CD4-positive, alpha-beta memory T cell (primary cell): Measurements from ENCODE around the gene RASGRF2. TPM values are rescaled to one million over a fixed set of nuclear protein-coding genes. Genes with fewer than 3 reads are reported as not detected.

Source experiments
- CTCF ChIA-PET: fragments of 350-600 bp; sonication (Branson Sonifier 250); formaldehyde crosslinking; loops from one replicate; lab custom pipeline; 2021; ENCODE audit warnings: inconsistent platforms; ENCODE audit not compliant: partially characterized antibody; lab: Charles Lee
- POLR2A ChIA-PET: fragments of 350-600 bp; sonication (Branson Sonifier 250); formaldehyde crosslinking; loops from one replicate; lab custom pipeline; 2021; ENCODE audit not compliant: partially characterized antibody; lab: Charles Lee
- DNase-seq, 5 donors: peaks; one replicate each; pipeline versions ENCODE4 v3.0.0 to v3.0.0-alpha.2; 2020 to 2022; ENCODE audit warnings: mixed read lengths in 1 of 5
- H3K27ac ChIP-seq: one replicate; pipeline ENCODE4 v1.7.0; 2013; ENCODE audit warnings: low read depth, low read length
- H3K27me3 ChIP-seq: 2 replicates; pipeline ENCODE4 v1.7.0; 2013; ENCODE audit warnings: mild to moderate bottlenecking, low read length, moderate library complexity; ENCODE audit not compliant: insufficient read depth
- H3K36me3 ChIP-seq: 2 replicates; pipeline ENCODE4 v1.7.0; 2013; ENCODE audit warnings: mild to moderate bottlenecking, low read length, moderate library complexity; ENCODE audit not compliant: insufficient read depth
- H3K4me1 ChIP-seq: 2 replicates; pipeline ENCODE4 v1.7.0; 2013; ENCODE audit warnings: mild to moderate bottlenecking, low read length, moderate library complexity; ENCODE audit not compliant: insufficient read depth
- H3K4me3 ChIP-seq, 2 donors: one replicate each; pipeline ENCODE4 v1.7.0; 2013; ENCODE audit warnings: low read length in 2 of 2, mild to moderate bottlenecking in 1 of 2
- H3K9me3 ChIP-seq, 2 donors: one replicate each; pipeline ENCODE4 v1.7.0; 2013; ENCODE audit warnings: low read length in 2 of 2, control low read depth in 1 of 2; ENCODE audit not compliant: control insufficient read depth in 1 of 2
- H3K27ac Mint-ChIP-seq, 7 donors: one replicate each; pipeline ENCODE4 v1.8.0; 2020 to 2021; ENCODE audit warnings: mixed read lengths in 7 of 7, mild to moderate bottlenecking in 6 of 7, inconsistent platforms in 3 of 7, moderate library complexity in 3 of 7
- H3K27me3 Mint-ChIP-seq, 2 donors: one replicate each; pipeline ENCODE4 v1.8.0; 2020 to 2021; ENCODE audit warnings: mixed read lengths in 2 of 2
- H3K36me3 Mint-ChIP-seq, 2 donors: one replicate each; pipeline ENCODE4 v1.8.0; 2020 to 2021; ENCODE audit warnings: mixed read lengths in 2 of 2, inconsistent platforms in 1 of 2, mild to moderate bottlenecking in 1 of 2
- H3K4me1 Mint-ChIP-seq, 4 donors: one replicate each; pipeline ENCODE4 v1.8.0; 2020 to 2021; ENCODE audit warnings: mixed read lengths in 4 of 4, mild to moderate bottlenecking in 1 of 4
- H3K4me3 Mint-ChIP-seq, 8 donors: one replicate each; pipeline ENCODE4 v1.8.0; 2020 to 2021; ENCODE audit warnings: mixed read lengths in 8 of 8, mild to moderate bottlenecking in 7 of 8, moderate library complexity in 6 of 8, inconsistent platforms in 3 of 8
- H3K9me3 Mint-ChIP-seq, 8 donors: one replicate each; pipeline ENCODE4 v1.8.0; 2020 to 2021; ENCODE audit warnings: mixed read lengths in 8 of 8, mild to moderate bottlenecking in 5 of 8, inconsistent platforms in 3 of 8, moderate library complexity in 1 of 8
- intact Hi-C: fragments of 100-400 bp; cut with micrococcal nuclease; formaldehyde crosslinking; loops from one replicate; pipeline ENCODE4 v1.15.1; 2023
- polyA plus RNA-seq, 2 donors: library from polyadenylated mRNA; unstranded; fragments of 300-500 nt; fragmentation: Illumina TruSeq; gene quantifications; one replicate each; pipeline ENCODE4 v1.2.3, GENCODE V29; 2021
- total RNA-seq, 2 experiments: library from RNA; stranded (reverse); gene quantifications; one replicate each; pipeline ENCODE4 v1.2.3, GENCODE V29; 2021

The RASGRF2 gene
- total and polyA plus RNA-seq, 4 experiments from 2014 or later: 10.0 to 39.3 (median 25.3) TPM

GRCh38 chr5:81134066-81134465 lies 173.9 kb downstream of the RASGRF2 start:
- Mint-ChIP-seq H3K4me3 (no peak overlapping the region), H3K27me3 (no peaks in the 10 kb centered on the region), H3K27ac (peak overlapping the region in 2 of 7 donors; percentile 20 to 75), H3K9me3 (peaks cover 0 to 2% (median 0%) of the 10 kb centered on the region in 8 donors), H3K36me3 (peaks cover 77 to 80% of the 10 kb centered on the region in 2 donors), H3K4me1 (peaks cover 0 to 6% (median 4%) of the 10 kb centered on the region in 4 donors)
- no peak overlapping the region for H3K27ac ChIP-seq
- CTCF ChIA-PET: no interaction called here
- DNase-seq: no peak
- H3K4me3 ChIP-seq: no peak overlapping the region
- H3K27me3 ChIP-seq: no peaks in the 10 kb centered on the region
- no peaks in the 10 kb centered on the region for H3K9me3 ChIP-seq
- intact Hi-C loops: no loop called here
- POLR2A ChIA-PET: no interaction called here
- H3K36me3 ChIP-seq: no peaks in the 10 kb centered on the region
- no peaks in the 10 kb centered on the region for H3K4me1 ChIP-seq

GRCh38 chr5:81134566-81134965 lies 174.4 kb downstream of the RASGRF2 start:
- POLR2A ChIA-PET: no interaction called here
- CTCF ChIA-PET: no interaction called here
- Histone ChIP-seq H3K4me1 (no peaks in the 10 kb centered on the region), H3K4me3 (no peak overlapping the region), H3K27ac (no peak overlapping the region), H3K9me3 (no peaks in the 10 kb centered on the region), H3K27me3 (no peaks in the 10 kb centered on the region), H3K36me3 (no peaks in the 10 kb centered on the region)
- Mint-ChIP-seq H3K27me3 (no peaks in the 10 kb centered on the region), H3K27ac (no peak overlapping the region), H3K4me3 (no peak overlapping the region), H3K9me3 (peaks cover 0 to 2% (median 0%) of the 10 kb centered on the region in 8 donors), H3K4me1 (peaks cover 0 to 6% (median 4%) of the 10 kb centered on the region in 4 donors), H3K36me3 (peaks cover 77 to 83% of the 10 kb centered on the region in 2 donors)
- intact Hi-C loops: no loop called here
- DNase-seq: no peak

GRCh38 chr5:81136557-81136956 lies 176.4 kb downstream of the RASGRF2 start:
- CTCF ChIA-PET: no interaction called here
- intact Hi-C loops: no loop called here
- Mint-ChIP-seq H3K27me3 (no peaks in the 10 kb centered on the region), H3K4me1 (peaks cover 0 to 6% (median 4%) of the 10 kb centered on the region in 4 donors), H3K4me3 (peak overlapping the region in 1 of 8 donors; percentile 30), H3K9me3 (peaks cover 0 to 2% (median 0%) of the 10 kb centered on the region in 8 donors), H3K27ac (peak overlapping the region in 1 of 7 donors; percentile 17), H3K36me3 (peaks cover 75 to 81% of the 10 kb centered on the region in 2 donors)
- DNase-seq: no peak
- Histone ChIP-seq H3K4me1 (no peaks in the 10 kb centered on the region), H3K9me3 (no peaks in the 10 kb centered on the region), H3K4me3 (no peak overlapping the region), H3K27me3 (no peaks in the 10 kb centered on the region), H3K36me3 (no peaks in the 10 kb centered on the region), H3K27ac (no peak overlapping the region)
- POLR2A ChIA-PET: no interaction called here

GRCh38 chr5:81137833-81138232 lies 177.7 kb downstream of the RASGRF2 start:
- ChIA-PET CTCF (interaction anchor here (0.9 kb wide), 1 partner anchor 13 kb away, joined by 3 read pairs; no protein-coding TSS in a partner anchor), POLR2A (no interaction called here)
- Histone ChIP-seq H3K36me3 (no peaks in the 10 kb centered on the region), H3K4me1 (no peaks in the 10 kb centered on the region), H3K27me3 (no peaks in the 10 kb centered on the region), H3K27ac (no peak overlapping the region), H3K4me3 (no peak overlapping the region), H3K9me3 (no peaks in the 10 kb centered on the region)
- DNase-seq: no peak
- no peaks in the 10 kb centered on the region for H3K27me3 Mint-ChIP-seq
- no peak overlapping the region for H3K27ac Mint-ChIP-seq
- H3K4me3 Mint-ChIP-seq: no peak overlapping the region
- intact Hi-C loops: no loop called here
- peaks cover 0 to 2% (median 0%) of the 10 kb centered on the region in 8 donors for H3K9me3 Mint-ChIP-seq
- H3K4me1 Mint-ChIP-seq: peaks cover 0 to 6% (median 4%) of the 10 kb centered on the region in 4 donors
- peaks cover 73 to 80% of the 10 kb centered on the region in 2 donors for H3K36me3 Mint-ChIP-seq

- Mint-ChIP-seq H3K27me3 (no peaks in the 10 kb centered on the region), H3K4me3 (no peak overlapping the region), H3K9me3 (peaks cover 0 to 2% (median 0%) of the 10 kb centered on the region in 8 donors), H3K36me3 (peaks cover 66 to 68% of the 10 kb centered on the region in 2 donors), H3K27ac (no peak overlapping the region), H3K4me1 (peaks cover 0 to 6% (median 3%) of the 10 kb centered on the region in 4 donors)
- intact Hi-C loops: no loop called here
- Histone ChIP-seq H3K27me3 (no peaks in the 10 kb centered on the region), H3K4me1 (no peaks in the 10 kb centered on the region), H3K27ac (no peak overlapping the region), H3K36me3 (no peaks in the 10 kb centered on the region), H3K9me3 (no peaks in the 10 kb centered on the region), H3K4me3 (no peak overlapping the region)
- POLR2A ChIA-PET: no interaction called here
- no peak for DNase-seq
- CTCF ChIA-PET: no interaction called here
Measured at GRCh38 chr5:81140441-81140840, 180.3 kb downstream of the RASGRF2 start.

GRCh38 chr5:81140943-81141342 lies 180.8 kb downstream of the RASGRF2 start:
- Mint-ChIP-seq H3K36me3 (peaks cover 67 to 68% of the 10 kb centered on the region in 2 donors), H3K4me1 (peaks cover 0 to 5% (median 2%) of the 10 kb centered on the region in 4 donors), H3K27me3 (no peaks in the 10 kb centered on the region), H3K9me3 (peaks cover 0 to 2% (median 0%) of the 10 kb centered on the region in 8 donors), H3K4me3 (no peak overlapping the region), H3K27ac (no peak overlapping the region)
- no peaks in the 10 kb centered on the region for H3K36me3 ChIP-seq
- no peaks in the 10 kb centered on the region for H3K27me3 ChIP-seq
- no peak overlapping the region for H3K27ac ChIP-seq
- no peak for DNase-seq
- no peak overlapping the region for H3K4me3 ChIP-seq
- H3K4me1 ChIP-seq: no peaks in the 10 kb centered on the region
- ChIA-PET POLR2A (no interaction called here), CTCF (no interaction called here)
- intact Hi-C loops: no loop called here
- H3K9me3 ChIP-seq: no peaks in the 10 kb centered on the region

GRCh38 chr5:81142108-81142507 lies 181.9 kb downstream of the RASGRF2 start:
- Mint-ChIP-seq H3K4me1 (peaks cover 0 to 6% (median 1%) of the 10 kb centered on the region in 4 donors), H3K4me3 (no peak overlapping the region), H3K27me3 (no peaks in the 10 kb centered on the region), H3K27ac (no peak overlapping the region), H3K9me3 (no peaks in the 10 kb centered on the region), H3K36me3 (peaks cover 59 to 66% of the 10 kb centered on the region in 2 donors)
- Histone ChIP-seq H3K36me3 (no peaks in the 10 kb centered on the region), H3K4me3 (no peak overlapping the region), H3K4me1 (no peaks in the 10 kb centered on the region), H3K27me3 (no peaks in the 10 kb centered on the region), H3K9me3 (no peaks in the 10 kb centered on the region), H3K27ac (no peak overlapping the region)
- CTCF ChIA-PET: no interaction called here
- intact Hi-C loops: no loop called here
- DNase-seq: no peak
- POLR2A ChIA-PET: no interaction called here
